NCI-H2171 (cell line): ENCODE data around the gene JARID2.

Experiments
- DNase-seq: peaks from one replicate; lab custom pipeline; 2025; lab: John Stamatoyannopoulos, UW

Gene JARID2

DNA sequence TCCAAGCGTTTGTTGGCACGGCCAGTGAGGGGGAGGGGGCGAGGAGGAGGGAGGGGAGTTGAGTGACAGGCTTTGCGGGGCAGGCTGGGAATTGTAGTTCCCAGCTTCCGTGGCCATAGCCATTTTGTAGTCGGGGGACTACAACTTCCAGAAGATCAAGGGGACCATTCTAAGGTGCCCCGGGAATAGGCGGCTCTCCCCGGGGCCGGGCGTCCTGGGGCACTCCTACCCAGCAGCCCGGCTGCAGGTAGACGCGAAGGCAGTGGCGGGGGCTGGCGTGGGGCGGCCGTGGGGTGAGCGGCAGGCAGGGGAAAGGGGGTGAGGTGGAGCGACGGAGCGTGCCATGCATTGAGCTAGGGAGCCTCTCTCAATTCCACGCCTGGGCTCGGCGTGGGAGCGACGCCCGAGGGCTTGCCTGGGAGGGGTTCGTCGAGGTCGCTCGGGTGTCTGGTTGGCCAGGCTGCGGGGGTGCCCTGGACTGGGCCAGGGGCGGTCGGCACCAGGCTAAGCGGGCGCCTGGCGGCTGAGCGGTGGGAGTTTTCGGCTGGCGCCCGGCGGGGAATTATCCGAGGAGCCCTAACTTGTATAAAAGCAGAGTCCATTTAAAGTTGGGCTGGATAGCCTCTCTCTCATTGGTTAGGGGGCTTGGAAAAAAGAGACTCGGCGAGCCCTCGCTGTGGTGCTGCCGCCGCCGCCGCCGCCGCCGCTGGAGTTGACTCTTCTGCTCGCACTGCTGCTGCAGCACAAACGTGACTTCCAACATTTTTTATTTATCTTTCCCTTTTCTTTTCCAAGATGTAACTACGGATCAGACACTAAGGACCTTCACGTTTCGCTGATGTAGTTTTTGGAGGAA is at the start of gene JARID2:
Gene JARID2 (plus strand): TSS at position 709 of the 856 bp plus-strand sequence. CDS start 471 bp downstream, outside the sequence.
- DNase-seq = peak; percentile 97

DNA sequence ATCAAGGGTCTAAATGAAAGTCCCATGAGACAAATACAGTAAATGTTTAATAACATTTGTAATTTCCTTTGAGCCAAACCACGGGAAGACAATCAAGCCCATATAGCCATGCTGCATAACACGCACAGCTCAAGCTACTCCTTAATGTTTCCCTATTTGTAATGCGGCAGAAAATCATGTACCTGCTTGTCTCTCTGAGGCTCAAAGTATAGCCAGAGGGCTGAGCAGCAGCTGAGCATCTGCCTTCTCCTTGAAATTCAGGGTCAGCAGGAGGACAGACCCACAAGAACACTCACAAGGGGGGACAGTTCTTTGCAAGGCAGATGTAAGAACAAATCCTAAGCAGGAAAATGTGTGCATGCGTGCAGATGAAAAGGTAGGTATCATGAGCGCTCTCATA is 45.8 kb upstream of the JARID2 start:
- peak; percentile 51 for DNase-seq

DNA sequence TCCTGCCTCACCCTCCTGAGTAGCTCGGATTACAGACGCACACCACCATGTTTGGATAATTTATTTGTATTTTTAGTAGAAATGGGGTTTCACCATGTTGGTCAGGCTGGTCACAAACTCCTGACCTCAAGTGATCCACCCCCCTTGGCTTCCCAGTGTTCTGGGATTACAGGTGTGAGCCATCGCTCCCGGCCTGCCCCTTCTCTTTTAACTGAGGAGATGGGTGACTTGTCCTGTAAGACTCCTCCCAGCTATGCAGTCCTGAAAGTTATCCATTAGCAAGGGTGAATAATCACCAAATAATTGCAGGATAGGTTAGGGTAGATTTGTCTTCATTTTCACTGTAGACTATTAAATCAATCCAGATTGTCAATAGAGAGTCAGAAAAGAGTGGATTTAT is 40.5 kb upstream of the JARID2 start:
- DNase-seq = no peak

DNA sequence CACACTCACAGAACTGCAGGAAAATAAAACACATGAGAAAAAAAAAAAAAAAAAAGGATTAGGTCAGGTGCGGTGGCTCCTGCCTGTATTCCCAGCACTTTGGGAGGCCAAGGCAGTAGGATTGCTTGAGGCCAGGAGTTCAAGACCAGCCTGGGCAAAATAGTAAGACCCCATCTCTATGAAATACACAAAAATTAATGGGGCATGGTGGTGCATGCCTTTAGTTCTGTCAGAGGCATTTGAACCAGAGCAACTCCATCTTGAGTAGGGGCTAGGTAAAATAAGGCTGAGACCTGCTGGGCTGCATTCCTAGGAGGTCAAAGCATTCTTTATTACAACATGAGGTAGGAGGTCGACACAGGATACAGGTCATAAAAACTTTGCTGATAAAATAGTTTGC is 39.0 kb upstream of the JARID2 start:
- DNase-seq = no peak

DNA sequence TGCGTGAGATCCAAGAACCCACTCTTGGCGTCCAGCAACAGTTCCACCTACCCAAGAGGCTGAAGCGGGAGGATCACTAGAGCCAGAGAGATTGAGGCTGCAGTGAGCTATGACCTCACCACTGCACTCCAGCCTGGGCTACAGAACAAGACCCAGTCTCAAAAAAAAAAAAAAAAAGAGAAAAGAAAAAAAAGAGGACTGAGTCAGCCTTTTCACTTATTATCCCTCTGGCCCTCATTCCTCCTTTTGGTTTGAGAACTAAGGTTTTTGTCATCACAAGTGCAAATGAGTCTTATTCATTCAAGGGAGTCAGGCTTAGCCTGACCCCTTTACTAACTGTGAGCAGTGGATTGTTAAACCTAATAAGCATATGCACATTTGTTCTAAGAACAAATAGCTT is 37.9 kb upstream of the JARID2 start:
- DNase-seq = no peak

DNA sequence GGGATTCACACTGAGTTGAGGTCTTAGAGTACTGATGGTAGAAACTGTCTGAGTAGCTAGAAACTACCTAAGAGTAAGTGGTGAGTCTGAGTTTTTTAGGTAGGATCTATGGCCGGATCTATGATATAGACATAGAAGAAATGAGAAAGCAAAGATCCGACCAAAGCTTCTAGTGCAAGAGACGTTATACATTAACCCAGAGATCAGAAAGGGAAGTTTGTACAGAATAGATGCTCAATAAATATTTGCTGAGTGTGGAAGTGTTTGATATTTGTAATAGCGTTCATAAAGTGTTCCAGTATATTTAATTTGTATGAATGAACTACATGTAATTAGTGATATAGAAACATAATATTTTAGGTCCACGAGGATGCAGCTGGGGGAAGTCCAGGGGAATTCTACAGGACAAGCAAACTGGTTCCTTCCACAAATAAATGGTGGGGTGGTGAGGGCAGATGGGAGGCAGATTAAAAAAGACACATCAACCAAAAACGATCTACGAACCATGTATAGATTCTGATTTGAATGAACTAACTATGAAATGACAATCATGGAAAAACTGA is 31.9 kb upstream of the JARID2 start:
- no peak for DNase-seq

DNA sequence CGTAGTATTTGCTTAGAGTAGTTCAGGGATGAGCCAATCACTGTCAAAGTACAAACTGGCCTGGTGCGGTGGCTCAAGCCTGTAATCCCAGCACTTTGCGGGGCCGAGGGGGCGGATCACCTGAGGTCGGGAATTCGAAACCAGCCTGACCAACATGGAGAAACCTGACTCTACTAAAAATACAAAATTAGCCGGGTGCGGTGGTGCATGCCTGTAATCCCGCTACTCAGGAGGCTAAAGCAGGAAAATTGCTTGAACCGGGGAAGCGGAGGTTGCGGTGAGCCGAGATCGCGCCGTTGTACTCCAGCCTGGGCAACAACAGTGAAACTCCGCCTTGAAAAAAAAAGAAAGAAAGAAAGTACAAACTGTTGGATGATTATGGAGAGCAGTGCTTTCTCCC is 27.5 kb upstream of the JARID2 start:
- DNase-seq = no peak

DNA sequence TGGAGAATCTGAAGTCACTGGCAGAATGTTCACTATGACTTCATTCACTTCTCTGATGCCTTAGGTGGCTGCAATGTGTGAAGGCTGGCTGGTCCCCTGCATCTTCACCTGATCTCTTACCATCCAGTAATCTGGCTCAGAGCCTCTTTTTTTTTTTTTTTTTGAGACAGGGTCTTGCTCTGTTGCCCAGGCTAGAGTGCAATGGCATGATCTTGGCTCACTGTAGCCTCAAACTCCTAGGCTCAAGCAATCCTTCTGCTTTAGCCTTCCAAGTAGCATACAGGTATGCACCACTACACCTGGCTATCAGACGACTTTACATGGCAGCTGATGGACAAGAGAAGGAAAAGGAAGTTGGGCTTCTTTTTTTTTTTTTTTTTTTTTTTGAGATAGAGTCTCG is 25.8 kb upstream of the JARID2 start:
- no peak for DNase-seq

DNA sequence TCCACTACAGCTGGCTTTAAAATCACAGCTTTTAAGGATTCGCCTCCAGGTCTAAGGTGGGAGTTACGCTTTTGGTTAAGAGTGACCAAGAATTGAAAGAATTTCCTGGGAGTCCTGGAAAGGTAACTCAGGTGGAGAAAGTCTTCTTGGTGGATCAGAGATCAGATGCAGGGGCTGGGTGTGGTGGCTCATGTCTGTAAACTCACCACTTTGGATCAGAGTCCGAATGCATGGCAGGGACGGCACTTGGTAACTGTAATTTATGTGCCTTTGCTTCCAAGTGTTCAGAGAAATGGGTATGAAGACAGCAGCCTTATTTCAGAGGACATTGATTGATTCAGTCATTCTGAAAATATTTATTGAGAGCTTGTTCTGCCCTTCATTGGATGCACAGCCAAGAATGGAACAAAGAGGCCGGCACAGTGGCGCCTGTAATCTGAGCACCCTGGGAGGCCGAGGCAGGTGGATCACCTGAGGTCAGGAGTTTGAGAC is 18.0 kb upstream of the JARID2 start:
- DNase-seq = no peak

DNA sequence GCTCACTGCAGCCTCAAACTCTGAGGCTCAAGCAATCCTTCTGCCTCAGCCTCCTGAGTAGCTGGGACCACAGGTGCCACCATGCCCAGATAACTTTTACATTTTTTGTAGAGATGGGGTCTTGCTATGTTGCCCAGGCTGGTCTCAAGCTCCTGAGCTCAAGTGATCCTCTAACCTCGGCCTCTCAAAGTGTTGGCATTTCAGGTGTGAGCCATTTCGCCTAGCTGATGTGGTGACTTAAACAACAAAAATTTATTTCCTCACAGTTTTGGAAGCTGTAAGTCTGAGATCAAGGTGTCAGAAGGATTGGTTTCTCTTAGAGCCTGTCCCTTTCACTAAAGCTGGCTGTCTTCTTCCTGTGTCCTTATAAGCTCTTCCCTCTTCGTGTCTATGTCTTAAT is 15.0 kb upstream of the JARID2 start:
- DNase-seq = no peak

DNA sequence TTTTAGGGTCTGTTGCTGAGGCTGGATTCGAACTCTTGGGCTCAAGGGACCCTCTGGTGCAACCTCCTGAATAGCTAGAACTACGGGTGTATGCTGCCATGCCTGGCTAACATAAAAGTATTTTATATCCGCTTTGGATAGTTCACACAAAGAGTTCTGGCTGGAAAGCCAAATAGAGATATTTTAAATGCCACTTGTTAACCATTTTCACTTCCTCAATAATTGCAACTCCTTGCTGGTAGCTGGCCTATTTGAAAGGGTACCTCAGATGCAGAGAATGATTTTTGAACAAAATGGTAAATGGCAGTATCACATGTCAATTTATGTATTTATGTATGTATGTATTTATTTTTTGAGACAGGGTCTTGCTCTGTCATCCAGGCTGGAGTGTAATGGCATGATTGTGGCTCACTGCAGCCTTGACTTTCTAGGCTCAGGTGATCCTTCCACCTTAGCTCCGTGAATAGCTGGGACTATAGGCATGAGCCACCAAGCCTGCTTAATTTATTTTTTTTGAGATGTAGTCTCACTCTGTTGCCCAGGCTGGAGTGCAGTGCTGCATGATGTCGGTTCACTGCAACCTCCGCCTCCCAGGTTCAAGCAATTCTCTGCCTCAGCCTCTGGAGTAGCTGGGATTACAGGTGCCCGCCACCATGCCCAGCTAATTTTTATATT is 12.9 kb upstream of the JARID2 start:
- DNase-seq = no peak

DNA sequence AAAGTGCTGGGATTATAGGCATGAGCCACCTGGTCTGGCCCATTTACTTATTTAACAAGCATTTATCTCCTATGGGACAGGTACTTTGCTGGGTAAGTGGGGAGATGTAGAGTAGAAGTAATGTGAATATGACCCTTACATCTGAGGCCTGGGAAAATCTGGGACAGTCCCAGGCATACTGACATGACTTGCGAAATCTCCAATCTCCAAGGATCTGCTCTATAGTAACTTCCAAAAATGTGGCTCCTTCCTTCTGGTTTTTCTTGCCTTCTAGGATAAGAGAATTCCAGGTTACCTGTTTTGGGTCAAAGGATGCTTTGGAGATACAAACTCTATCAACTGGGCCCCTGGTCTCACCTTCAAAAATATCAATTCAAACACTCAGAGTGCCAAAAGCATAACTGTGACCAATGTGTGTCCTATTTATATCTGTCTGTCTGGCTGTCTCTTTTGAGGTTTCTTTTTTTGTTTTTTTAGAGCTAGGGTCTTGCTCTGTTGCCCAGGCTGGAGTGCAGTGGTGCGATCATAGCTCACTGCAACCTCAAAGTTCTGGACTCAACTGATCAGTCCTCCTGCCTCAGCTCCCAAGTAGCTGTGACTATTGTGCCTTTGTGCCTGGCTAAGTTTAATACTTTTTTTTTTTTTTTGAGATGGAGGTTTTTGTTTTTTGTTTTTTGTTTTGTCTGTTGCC is 11.7 kb upstream of the JARID2 start:
- no peak for DNase-seq

DNA sequence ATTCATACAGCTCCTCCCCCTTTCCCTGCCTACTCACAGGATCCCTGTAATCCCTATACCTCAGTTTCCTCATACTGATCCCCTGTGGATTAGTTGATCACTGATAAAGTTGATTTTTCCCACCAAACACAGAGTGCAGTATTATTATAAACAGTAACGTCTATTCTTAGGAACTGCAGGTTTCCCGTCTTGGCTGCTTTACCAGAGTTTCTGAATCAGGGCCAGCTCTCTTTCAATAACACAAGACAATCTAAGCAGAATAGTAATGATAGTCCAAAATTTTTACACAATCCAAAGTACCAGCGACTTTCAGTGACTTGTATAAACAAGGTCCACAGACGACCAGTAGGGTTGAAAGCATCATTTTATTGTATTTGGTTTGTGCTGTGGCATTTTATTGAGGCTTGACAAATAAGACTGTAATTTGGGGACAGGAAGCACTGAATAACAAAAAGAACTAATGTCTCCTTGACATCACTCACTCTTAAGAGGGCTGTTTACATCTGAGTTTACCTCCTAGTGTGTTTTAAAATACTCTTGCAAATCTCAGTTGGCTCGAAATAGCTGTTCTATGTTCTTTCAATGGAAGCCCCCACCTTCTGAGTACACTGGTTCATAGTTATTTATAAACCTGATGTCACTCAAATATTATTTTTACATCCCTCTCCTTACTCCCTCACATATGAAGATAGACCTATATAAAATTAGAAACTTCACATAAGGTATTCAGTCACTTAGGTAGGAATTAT is 6.1 kb upstream of the JARID2 start:
- no peak for DNase-seq

DNA sequence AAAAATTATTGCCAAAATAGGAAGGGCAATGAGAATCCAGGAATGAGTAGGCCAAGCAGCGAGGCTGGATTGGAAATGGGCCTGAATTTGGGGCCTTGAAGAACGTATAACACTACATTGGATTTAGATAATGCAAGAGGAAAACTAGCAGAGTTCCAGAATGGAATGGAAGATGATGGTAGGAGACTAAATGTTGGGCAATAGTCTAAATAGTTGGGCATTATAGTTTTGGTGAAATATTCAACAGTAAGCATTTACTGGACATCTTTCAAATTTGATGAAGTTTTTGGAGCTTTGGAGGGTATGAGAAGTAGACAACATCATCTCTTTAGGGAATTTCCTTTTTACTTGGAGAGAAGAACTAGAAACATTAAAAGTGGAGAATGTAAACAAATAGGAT is 3.4 kb upstream of the JARID2 start:
- no peak for DNase-seq

DNA sequence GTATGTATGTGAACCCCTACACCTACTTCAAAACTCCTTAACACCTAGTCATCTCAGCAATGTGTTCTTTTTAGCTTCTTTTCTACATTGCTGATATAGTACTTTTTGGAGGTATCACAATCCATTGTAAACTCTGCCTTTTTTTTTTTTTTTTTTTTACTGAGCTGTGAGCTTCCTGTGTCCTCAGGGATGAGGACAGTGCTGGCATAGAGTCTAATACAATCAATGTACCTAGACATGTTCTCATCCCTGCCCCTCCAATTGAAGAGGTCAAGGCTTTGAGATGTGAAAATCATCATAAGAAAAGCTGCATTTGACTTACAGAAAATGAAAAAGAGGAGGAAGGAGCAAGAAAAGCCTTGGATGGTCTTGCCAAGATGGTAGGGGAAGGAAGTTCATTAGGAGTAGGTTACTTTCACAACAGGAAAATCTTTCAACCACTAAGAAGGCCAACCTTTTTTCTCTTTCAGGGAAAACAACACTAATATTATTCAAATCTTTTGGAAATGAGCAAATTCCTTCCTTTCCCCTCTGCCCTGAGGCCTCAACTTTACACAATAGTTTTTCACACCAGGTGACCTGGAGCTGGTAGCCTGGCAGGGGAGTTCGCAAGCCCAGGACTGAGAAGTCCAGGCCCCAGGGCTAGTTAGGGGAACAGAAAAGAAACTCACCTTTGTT is 2.8 kb upstream of the JARID2 start:
- DNase-seq = no peak

DNA sequence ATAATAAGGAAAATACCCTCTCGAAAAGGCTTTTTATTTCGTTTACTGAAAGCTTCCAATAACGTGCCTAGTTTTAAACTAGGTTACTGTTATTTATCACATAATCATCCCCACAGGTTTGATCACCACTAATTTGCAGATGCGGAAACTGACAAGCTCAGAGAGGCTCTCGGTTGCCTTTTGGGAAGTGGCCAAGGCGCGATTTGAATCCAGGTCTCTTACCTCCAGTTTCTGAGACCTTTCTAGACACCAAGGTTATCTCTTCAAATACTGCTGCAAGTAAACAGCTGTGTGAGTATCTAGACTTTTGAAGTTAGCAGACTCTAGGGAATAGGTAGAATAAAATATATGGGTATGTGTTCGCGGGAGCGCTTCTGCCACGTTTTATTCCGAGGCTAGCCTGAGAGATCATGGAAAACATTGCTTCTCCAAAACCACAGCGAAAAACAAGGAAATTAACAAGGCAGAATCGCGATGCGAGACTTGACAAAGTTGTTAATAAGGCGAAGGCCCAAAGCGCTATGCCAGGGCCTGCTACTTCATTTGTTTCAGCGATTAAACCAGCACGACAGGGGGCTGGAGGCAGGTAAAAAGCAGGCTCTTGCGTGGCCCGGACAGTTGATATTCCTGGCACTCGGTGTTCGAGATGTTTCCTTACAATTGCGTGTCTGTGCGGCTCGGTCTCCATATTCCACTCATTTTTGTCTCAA is 1.8 kb upstream of the JARID2 start:
- no peak for DNase-seq

DNA sequence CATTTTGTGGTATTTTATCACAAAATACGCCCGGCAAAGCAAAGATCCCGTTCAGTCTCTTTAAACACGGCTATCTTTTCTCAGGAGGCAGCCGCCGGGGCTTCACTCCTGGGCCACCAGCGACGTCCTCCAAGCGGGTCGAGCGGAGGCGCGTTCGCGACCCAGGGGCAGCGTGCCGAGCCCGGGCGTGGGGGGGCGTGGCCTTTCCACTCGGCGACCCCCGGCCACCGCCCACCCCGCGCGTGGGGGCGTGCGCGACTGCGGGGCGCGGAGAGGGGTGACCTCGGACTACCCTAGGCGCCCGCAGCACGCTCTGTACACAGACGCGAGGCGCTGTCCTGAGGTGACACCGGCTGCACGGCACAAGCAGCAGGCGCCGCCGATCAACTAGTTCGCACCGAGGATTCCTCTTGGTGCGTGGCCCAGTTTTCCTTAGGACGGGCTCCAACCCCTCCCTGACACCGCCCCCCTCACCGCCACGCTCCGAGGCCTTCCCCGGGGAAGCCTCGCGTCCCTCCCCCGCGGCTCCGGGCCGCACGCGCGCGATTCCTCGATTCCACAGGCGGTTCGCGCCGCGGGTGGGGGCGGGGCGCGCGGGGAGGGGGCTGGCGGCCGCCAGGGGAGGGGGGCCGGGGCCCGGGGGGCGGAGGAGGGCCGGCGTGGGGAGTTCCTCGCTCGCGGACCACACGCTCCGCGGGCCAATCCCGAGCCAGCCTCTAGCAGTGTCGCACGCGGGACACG is 1.1 kb upstream of the JARID2 start:
- peak; percentile 74 for DNase-seq

DNA sequence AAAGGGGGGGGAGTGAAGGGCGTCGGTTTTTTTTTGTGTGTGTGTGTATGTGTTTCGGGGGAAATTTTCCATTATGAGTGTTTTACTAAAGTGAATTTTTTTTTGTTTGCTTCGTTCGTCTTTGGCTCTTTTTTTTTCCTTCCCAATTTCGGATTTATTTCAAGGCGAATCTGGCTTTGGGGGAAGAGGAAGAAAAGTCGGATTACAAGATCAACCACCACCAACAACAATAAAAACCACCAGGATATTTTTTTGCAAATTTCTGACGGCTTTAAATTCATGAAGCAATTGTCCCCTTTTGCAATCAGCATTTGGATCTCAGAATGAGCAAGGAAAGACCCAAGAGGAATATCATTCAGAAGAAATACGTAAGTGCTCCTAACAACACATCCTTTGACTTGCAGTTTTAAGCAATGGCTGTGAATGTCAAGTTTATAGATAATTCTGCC is 372 bp downstream of the JARID2 start:
- no peak for DNase-seq

DNA sequence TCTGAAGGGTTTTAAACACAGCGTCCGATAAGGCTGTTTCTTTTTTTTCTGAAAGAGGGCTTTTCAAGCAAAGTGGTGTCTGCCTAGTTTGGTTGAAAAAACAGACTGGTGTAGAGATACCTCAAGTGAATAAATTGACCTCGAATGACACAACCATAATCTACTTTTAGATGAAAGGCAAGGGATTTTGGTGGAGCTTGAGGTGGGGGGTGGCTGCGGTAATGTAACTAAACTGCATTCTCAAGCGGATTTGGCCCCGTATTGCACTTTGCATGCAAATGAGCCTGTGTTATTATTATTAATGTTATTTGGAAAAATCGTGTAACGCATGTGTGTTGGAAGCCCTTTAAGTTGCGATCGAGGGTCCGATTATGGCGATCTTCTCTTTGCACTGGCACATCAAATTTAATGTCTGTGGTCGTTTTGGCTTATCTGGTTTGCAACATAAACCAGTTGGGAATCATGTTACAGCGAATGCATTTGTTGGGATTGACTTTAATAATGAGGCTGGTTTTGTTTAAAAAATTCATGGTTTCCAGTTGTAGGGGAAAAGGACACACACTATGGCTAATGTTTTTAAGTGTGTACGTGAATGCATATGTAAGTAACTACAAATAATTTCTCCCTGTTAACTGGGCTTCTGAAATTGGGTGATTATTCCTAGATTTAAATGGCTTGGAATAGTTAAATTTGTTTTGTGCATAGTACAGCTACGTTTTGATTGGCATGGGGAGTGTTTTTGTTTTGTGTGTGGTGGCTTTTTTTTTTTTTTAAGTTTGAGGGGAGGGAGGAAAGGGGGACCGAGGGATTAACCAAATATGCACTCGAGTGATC is 1.0 kb downstream of the JARID2 start:
- peak; percentile 12 for DNase-seq
